GM10847 (cell line): Measurements from ENCODE around the gene FRMD7.

ENCODE experiments used
- POLR2A ChIP-seq: IDR thresholded peaks from 2 replicates; pipeline ENCODE4 v1.6.1; 2011; ENCODE audit not compliant: insufficient read length; ENCODE audit errors: extremely low read depth

FRMD7 gene

DNA sequence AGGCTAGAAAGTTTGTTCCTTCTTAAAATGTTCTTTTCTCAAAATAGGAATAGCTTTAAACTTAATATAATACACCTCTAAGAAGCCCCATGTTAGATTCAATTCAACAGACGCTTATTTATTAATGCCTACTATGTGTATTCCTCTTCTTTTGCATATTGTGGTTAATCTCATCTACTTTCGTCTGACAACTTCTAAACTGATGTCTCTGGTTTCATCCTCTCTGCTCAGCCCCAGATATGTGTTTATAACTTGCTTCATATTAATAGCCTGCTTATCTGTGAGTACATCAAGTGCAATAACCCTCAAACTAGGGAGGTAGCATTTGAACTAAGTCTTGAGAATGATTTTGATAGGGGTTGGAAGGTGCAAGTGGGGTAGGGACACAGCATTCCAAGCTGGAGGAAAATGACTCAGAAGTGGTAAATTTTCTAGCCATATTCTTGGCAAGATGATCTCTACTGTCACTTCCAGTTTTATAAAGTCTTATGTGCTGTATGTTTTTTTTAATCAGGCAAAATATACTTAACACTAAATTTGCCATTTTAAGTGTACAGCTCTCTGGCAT lies 67.8 kb downstream of the FRMD7 start:
- TF ChIP-seq POLR2A: no peak

GRCh38 chrX:132058975-132059374 lies 68.8 kb downstream of the FRMD7 start:
- no peak for TF ChIP-seq POLR2A

DNA sequence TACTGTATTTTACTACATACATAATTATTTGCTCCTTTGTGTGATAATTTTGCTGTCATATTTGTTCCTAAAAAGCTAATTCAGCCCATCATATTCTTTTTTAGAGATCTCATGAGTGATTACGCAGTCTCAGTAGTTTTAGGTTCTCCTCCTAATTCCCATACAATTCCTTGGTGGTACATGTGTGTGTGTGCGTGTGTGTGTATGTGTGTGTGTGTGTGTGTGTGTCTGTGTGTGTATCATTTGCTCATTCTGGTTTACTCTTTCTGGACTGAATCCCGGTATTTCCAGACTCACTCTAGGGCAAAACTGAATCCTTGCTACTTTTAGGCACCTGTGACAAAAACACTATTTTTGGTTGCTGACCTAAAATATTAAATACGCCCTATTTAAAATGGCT lies 69.8 kb downstream of the FRMD7 start:
- TF ChIP-seq POLR2A: no peak

- no peak for TF ChIP-seq POLR2A
These were observed 81.3 kb downstream of the FRMD7 start for GRCh38 chrX:132046533-132046932.

DNA sequence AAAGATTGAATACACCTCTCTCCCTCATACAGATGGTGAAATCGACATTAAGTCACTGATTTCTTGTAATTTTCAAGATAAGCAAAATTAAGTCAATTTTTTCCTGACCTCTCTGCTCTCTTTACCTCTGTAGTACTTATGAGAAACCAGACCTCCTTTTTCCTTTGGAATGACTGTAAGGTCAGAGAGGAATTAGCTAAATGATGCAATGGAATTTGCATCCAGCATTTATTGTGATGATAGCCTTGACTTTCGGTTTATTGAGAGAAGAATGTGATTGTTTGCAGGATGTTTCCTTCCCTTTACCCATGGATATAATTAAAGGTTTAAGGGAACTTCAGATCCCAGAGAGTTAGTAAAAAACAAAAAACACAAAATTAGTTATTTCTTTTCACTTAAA lies 82.4 kb downstream of the FRMD7 start:
- TF ChIP-seq POLR2A: no peak

DNA sequence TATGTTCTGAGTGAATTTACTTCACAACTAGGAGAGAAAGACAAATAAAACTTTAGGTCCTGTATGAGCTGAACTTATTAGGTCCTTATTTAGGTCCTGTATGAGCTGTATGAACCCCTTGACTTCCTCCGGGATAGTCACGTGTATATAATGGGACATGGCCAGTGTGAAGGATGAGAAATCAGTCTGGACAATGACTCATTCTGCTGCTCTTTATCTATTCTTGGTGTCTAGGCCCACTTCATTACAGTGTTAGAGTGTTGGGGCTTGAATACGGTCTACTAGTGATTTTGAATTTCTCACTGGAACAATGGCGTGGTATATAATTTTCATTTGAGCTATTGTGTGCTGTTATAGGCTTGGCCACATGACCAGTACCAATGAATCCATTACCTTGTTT lies 82.9 kb downstream of the FRMD7 start:
- no peak for TF ChIP-seq POLR2A

DNA sequence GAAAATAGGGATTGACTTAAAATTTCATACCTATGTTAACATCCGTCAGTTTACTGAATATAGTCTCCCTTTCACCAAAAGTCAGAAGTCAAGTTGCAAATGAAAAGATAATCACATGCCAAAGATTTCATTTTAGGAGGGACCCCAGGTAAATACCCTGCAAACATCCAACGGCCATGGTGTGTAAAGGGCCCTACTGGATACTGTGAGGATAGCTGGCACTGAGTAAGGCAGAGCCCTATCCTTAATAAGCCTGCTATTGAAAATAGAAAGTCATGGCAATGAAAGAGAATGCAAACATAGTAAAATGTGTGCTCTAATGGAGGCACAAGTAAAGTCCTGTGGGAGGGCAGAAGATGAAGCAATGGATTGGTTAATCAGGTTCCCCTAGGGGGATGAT lies 83.8 kb downstream of the FRMD7 start:
- TF ChIP-seq POLR2A: no peak

GRCh38 chrX:132041015-132041414 lies 86.8 kb downstream of the FRMD7 start:
- no peak for TF ChIP-seq POLR2A

DNA sequence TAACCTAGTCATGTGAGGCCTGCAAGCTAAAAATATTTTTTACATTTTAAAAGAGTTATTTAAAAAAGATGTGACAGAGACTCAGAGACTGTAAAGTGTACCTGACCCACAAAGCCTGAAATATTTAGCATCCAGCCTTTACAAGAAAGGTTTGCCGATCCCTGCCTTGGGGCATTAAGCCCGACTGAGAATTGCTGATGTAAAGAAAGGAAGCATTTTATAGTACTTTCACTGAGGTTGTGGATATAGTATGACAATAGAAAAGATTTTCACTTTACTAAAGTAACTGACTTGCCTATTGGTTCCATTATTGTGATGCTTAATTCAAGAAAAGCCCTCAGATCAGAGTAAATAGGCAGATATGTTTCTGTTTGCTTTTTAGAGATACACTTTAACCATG lies 87.8 kb downstream of the FRMD7 start:
- no peak for TF ChIP-seq POLR2A

GRCh38 chrX:132037479-132037993 lies 90.3 kb downstream of the FRMD7 start:
- TF ChIP-seq POLR2A: no peak

DNA sequence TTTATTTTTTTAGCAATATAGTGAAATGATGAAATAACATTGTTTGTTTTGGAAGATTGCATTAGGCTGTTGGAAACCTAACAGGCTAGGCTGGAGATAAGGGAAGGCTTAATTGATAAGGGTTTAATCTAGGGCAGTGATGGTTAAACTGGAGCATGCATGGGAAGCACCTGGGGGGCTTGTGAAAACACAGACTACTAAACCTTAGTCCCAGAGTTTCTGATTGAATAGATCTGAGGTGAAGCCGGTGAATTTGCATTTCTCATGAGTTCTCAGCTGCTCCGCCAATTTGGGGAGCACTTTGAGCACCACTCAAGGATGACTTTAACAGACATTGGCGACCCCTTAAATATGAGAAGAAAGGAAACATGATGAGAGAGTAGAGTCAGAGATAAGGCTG lies 93.2 kb downstream of the FRMD7 start:
- TF ChIP-seq POLR2A: no peak

DNA sequence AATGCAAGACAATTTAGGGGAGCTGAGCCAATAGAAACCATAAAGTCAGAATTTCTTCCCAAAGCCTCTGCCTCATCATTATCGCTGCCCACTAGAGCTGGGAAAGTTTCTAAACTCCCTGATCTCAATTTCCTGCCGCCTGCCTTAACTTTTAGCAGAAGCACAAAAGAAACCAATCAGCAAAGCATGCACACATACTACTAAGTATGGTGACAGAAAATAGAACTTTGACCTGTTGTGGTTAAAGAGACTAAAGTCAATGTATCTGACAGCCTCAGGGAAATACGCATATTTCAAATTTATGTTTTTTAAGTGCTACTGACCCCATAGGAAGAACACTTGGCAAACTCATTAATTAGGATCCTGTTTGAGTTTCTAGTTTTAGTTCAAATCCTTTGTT lies 94.7 kb downstream of the FRMD7 start:
- TF ChIP-seq POLR2A: no peak

GRCh38 chrX:132031867-132032266 lies 96.0 kb downstream of the FRMD7 start:
- TF ChIP-seq POLR2A: no peak

DNA sequence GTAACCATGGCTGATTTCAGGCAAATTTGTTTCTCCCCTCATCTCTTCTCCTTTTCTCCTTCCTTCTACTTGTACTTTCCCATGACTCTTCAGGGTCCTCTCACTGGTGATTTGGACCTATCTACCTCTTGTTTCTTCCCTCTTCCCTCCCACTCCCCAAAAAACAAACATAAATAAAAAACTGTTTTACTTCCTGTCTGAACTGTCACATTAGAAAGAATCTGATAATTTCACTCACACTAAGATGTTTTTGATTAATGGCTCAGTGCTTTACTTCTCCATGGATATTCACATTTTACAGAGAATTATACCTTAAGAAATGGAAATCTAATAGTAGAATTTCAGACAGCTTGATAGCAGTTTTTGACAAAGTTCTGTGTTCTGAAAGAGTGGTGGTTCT lies 97.6 kb downstream of the FRMD7 start:
- TF ChIP-seq POLR2A: no peak
